ENCODE data around the gene DLGAP4.

GRCh38 chr20:36546111-36546736 is 240.1 kb downstream of the DLGAP4 start:
- TF ChIP-seq EZH2 (IDR thresholded peaks at IDR 0.05; ENCODE audit: insufficient read depth, poor library complexity, severe bottlenecking) (no peak), EZH2phosphoT487 (IDR thresholded peaks at IDR 0.05; ENCODE audit: insufficient read depth, low read depth) (no peak)
